GM13976 (cell line): ENCODE results near the gene ZFHX3.

Experiments
- DNase-seq: peaks from one replicate; pipeline ENCODE4 v3.0.0; 2012; ENCODE audit warnings: low spot score
- in situ Hi-C: fragments of 300-500 bp; cut with MboI; formaldehyde crosslinking; loops from one replicate; pipeline ENCODE4 v1.12.0; 2022; ENCODE audit warnings: low sequenced_read_pairs, mixed read lengths, inconsistent platforms; ENCODE audit not compliant: unreplicated experiment
- TF ChIP-seq, protein P1 (sequence below): IDR thresholded peaks from 2 replicates; pipeline ENCODE4 v1.5.1; 2012; ENCODE audit warnings: borderline replicate concordance, mild to moderate bottlenecking; ENCODE audit not compliant: insufficient read depth; ENCODE audit errors: extremely low read depth, missing control alignments, control extremely low read depth

ZFHX3 gene

GRCh38 chr16:72840631-72841381 is 207.1 kb downstream of the ZFHX3 start:
- in situ Hi-C loops, result loop anchor here (25.0 kb wide), 2 partner anchors 329 to 346 kb away; no protein-coding TSS in a partner anchor
- TF ChIP-seq, protein P1, sequence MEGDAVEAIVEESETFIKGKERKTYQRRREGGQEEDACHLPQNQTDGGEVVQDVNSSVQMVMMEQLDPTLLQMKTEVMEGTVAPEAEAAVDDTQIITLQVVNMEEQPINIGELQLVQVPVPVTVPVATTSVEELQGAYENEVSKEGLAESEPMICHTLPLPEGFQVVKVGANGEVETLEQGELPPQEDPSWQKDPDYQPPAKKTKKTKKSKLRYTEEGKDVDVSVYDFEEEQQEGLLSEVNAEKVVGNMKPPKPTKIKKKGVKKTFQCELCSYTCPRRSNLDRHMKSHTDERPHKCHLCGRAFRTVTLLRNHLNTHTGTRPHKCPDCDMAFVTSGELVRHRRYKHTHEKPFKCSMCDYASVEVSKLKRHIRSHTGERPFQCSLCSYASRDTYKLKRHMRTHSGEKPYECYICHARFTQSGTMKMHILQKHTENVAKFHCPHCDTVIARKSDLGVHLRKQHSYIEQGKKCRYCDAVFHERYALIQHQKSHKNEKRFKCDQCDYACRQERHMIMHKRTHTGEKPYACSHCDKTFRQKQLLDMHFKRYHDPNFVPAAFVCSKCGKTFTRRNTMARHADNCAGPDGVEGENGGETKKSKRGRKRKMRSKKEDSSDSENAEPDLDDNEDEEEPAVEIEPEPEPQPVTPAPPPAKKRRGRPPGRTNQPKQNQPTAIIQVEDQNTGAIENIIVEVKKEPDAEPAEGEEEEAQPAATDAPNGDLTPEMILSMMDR, result no peak
- DNase-seq, result no peak

- DNase-seq, result no peak
- TF ChIP-seq, protein P1, result no peak
Observed at GRCh38 chr16:72838951-72839350, 209.0 kb downstream of the ZFHX3 start.

GRCh38 chr16:72838586-72838910 is 209.4 kb downstream of the ZFHX3 start:
- in situ Hi-C loops, result loop anchor here (25.0 kb wide), 2 partner anchors 326 to 349 kb away; no protein-coding TSS in a partner anchor
- no peak for DNase-seq
- TF ChIP-seq, protein P1, result no peak

More at GRCh38 chr16:72838951-72839350, 209.0 kb downstream of the ZFHX3 start:
- in situ Hi-C loops, result loop anchor here (25.0 kb wide), 2 partner anchors 327 to 348 kb away; no protein-coding TSS in a partner anchor

DNA sequence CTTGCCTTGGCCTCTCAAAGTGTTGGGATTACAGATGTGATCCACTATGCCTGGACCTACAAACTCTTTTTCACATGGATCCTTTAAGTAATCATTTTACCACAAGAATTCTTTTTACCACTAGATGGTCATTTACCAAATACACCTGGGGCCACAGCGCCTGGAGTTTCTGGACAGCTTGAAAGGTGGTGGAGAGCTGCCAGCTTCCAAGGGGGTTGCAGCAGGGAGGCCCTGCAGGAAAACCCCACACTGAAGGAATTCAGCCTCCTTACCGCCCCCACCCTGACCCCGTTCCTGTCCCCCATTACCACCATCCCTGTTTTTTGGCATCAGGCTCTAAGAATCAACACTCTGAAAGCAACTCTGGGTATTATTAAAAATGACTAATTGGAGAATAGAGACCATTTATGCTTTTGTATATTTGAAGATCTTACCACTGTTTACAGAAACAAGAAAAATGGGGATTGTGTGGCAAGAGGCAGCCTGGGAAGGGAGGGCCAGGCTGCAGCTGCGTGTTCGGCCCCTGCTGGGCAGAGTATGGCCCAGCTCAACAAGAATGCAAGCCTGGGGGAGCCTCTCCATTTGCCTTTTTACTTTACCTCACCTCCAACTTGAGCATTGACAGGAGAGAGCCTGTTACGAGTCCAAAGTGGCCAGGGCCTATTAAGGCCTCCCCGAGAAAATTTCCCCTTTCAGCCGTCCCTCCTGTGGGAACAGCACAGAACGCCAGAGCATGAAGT is 209.9 kb downstream of the ZFHX3 start:
- TF ChIP-seq, protein P1, result no peak
- in situ Hi-C loops, result loop anchor here (25.0 kb wide), 2 partner anchors 326 to 349 kb away; no protein-coding TSS in a partner anchor
- no peak for DNase-seq

DNA sequence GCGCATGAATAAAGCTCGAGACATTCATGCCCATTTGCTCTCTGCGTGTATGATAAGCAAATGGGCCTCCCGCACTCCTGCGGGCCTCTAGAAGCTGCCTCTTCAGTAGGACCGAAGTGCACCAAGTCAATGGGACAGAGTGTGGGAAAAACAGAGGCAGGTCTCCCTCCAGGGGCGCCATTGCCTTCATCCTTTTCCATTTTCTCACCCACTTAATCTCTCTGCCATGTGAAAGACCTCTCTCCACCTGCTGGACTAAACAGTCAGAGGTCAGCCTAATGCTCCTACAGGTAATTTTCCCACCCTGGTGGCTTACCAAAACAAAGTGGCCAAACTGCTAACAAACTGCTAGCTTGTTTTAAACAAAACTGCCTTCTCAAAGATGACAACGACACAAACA is 210.9 kb downstream of the ZFHX3 start:
- no peak for DNase-seq
- TF ChIP-seq, protein P1, result no peak
- in situ Hi-C loops, result loop anchor here (25.0 kb wide), 2 partner anchors 325 to 350 kb away; no protein-coding TSS in a partner anchor

- in situ Hi-C loops, result loop anchor here (25.0 kb wide), 2 partner anchors 324 to 351 kb away; no protein-coding TSS in a partner anchor
- TF ChIP-seq, protein P1, result no peak
- DNase-seq, result no peak
Observed at GRCh38 chr16:72836181-72836580, 211.7 kb downstream of the ZFHX3 start.
